Endothelial cell of umbilical vein (primary cell): Measurements from ENCODE around the gene SH3RF1. TPM values are rescaled to one million over a fixed set of nuclear protein-coding genes. Genes with fewer than 3 reads are reported as not detected.
A peak's percentile ranks its signal among the peaks of the same experiment; 100 is the strongest.

Experiments used
- BruUV-seq: library from RNA; stranded (reverse); fragments of 400-500 nt; replicated peaks from 2 replicates; lab custom pipeline; 2021; lab: Mats Ljungman, UMichigan
- CTCF ChIA-PET: fragments of 300-600, 350-600 bp; sonication (Branson Sonifier 250); formaldehyde crosslinking; loops from one replicate; lab custom pipeline; 2021; ENCODE audit warnings: antibody characterized with exemption, inconsistent platforms; lab: Charles Lee
- POLR2A ChIA-PET: fragments of 300-600, 350-600 bp; sonication (Branson Sonifier 250); formaldehyde crosslinking; loops from one replicate; lab custom pipeline; 2021; ENCODE audit warnings: antibody characterized with exemption, inconsistent platforms; lab: Charles Lee
- DNase-seq: peaks from one replicate; pipeline ENCODE4 v3.0.0-alpha.2; 2011; ENCODE audit warnings: low read depth, low spot score
- FAIRE-seq: peaks from 2 replicates; lab custom pipeline; 2011; peaks lifted over from hg19 to GRCh38; lab: Jason Lieb, UNC
- H2AFZ ChIP-seq: 2 replicates; pipeline ENCODE4 v1.6.0; 2012; ENCODE audit warnings: low read depth, low read length, control low read depth, inconsistent platforms
- H3K27ac ChIP-seq: 2 replicates; pipeline ENCODE4 v1.5.1; 2011; ENCODE audit warnings: low read depth, mild to moderate bottlenecking, control low read depth, low read length, moderate library complexity; ENCODE audit not compliant: insufficient read depth
- H3K27me3 ChIP-seq, 2 experiments: 2 replicates each; pipeline versions ENCODE4 v1.6.0 to v1.6.1; 2011; ENCODE audit warnings: low read length in 2 of 2, mixed read lengths in 1 of 2; ENCODE audit not compliant: control insufficient read depth in 2 of 2, insufficient read depth in 2 of 2
- H3K36me3 ChIP-seq, 2 experiments: 2 replicates in 1 of 2; 3 replicates in 1 of 2; pipeline ENCODE4 v1.5.1; 2011; ENCODE audit warnings: low read length in 2 of 2, mild to moderate bottlenecking in 1 of 2, moderate library complexity in 1 of 2; ENCODE audit not compliant: control insufficient read depth in 2 of 2, insufficient read depth in 2 of 2; ENCODE audit errors: extremely low read depth in 1 of 2
- H3K4me1 ChIP-seq: 3 replicates; pipeline ENCODE4 v1.5.1; 2011; ENCODE audit warnings: mild to moderate bottlenecking, low read length; ENCODE audit not compliant: control insufficient read depth, insufficient read depth; ENCODE audit errors: extremely low read depth
- H3K4me2 ChIP-seq: 2 replicates; pipeline ENCODE4 v1.6.1; 2011; ENCODE audit warnings: low read length, control low read depth, mixed read lengths; ENCODE audit not compliant: insufficient read depth
- H3K4me3 ChIP-seq, 3 experiments: fragments of 200-600 bp in 1 of 3; sonication (generic), shearing (Covaris generic) in 1 of 3; replicated peaks in 1 of 3; 2 replicates each; pipeline ENCODE4 v1.5.1; 2011 to 2016; ENCODE audit warnings: control low read depth in 3 of 3, low read length in 3 of 3, mild to moderate bottlenecking in 2 of 3, inconsistent platforms in 1 of 3, low read depth in 1 of 3, moderate library complexity in 1 of 3; ENCODE audit not compliant: insufficient read depth in 1 of 3
- H3K79me2 ChIP-seq: 2 replicates; pipeline ENCODE4 v1.6.0; 2012; ENCODE audit warnings: low read length, inconsistent platforms; ENCODE audit not compliant: control insufficient read depth, insufficient read depth
- H3K9ac ChIP-seq: replicated peaks from 2 replicates; pipeline ENCODE3; 2011; ENCODE audit warnings: low read length, control low read depth; ENCODE audit not compliant: insufficient read depth; ENCODE audit errors: extremely low read depth
- H3K9me1 ChIP-seq: replicated peaks from 3 replicates; pipeline ENCODE4 v1.6.0; 2011; ENCODE audit warnings: mild to moderate bottlenecking, low read length; ENCODE audit not compliant: control insufficient read depth, insufficient read depth; ENCODE audit errors: extremely low read depth
- H3K9me3 ChIP-seq: replicated peaks from 2 replicates; pipeline ENCODE4 v1.5.1; 2012; ENCODE audit warnings: low read length, inconsistent platforms; ENCODE audit not compliant: control insufficient read depth, insufficient read depth
- H4K20me1 ChIP-seq: replicated peaks from 2 replicates; pipeline ENCODE3; 2011; ENCODE audit warnings: mild to moderate bottlenecking, low read length; ENCODE audit not compliant: control insufficient read depth, insufficient read depth; ENCODE audit errors: extremely low read depth
- EZH2 ChIP-seq: IDR thresholded peaks from 2 replicates; pipeline ENCODE4 v1.6.1; 2012; ENCODE audit warnings: borderline replicate concordance, low read depth, mild to moderate bottlenecking, moderate library complexity, low read length, inconsistent platforms; ENCODE audit not compliant: severe bottlenecking
- FOS ChIP-seq: IDR thresholded peaks from 2 replicates; pipeline ENCODE4 v1.6.1; 2011; ENCODE audit warnings: mild to moderate bottlenecking, low read length, moderate library complexity, borderline replicate concordance; ENCODE audit not compliant: insufficient read depth
- GATA2 ChIP-seq: IDR thresholded peaks from 2 replicates; pipeline ENCODE4 v1.7.0; 2011; ENCODE audit warnings: low read depth, mild to moderate bottlenecking, moderate library complexity, mixed read lengths, low read length; ENCODE audit not compliant: insufficient read length, insufficient read depth
- JUN ChIP-seq: IDR thresholded peaks from 2 replicates; pipeline ENCODE4 v1.6.1; 2011; ENCODE audit warnings: borderline replicate concordance, low read depth; ENCODE audit not compliant: insufficient read length, insufficient read depth
- MYC ChIP-seq: IDR thresholded peaks from one replicate; pipeline ENCODE4 v1.6.1; 2011; ENCODE audit warnings: mild to moderate bottlenecking, low read depth, low read length
- POLR2A ChIP-seq: IDR thresholded peaks from 2 replicates; pipeline ENCODE4 v1.6.1; 2012; ENCODE audit warnings: low read depth, mild to moderate bottlenecking, control low read depth, low read length
- POLR2AphosphoS5 ChIP-seq: IDR thresholded peaks from 2 replicates; pipeline ENCODE4 v1.6.1; 2012; ENCODE audit warnings: low read depth, mild to moderate bottlenecking, control low read depth, low read length, moderate library complexity; ENCODE audit not compliant: insufficient read depth
- dilution Hi-C: fragments of 300-500 bp; cut with MboI; formaldehyde crosslinking; loops from one replicate; pipeline ENCODE4 v1.15.0; 2019; ENCODE audit warnings: low sequenced_read_pairs; ENCODE audit not compliant: extremely low pct_ligation_motif_present
- intact Hi-C: fragments of 100-400 bp; cut with micrococcal nuclease; formaldehyde crosslinking; loops from one replicate; pipeline ENCODE4 v1.10.0; 2022
- polyA plus RNA-seq, 4 experiments: library from polyadenylated mRNA; depleted of rRNA in 3 of 4; stranded (reverse) in 3 of 4; unstranded in 1 of 4; fragments of >200 nt; gene quantifications; 2 replicates each; pipeline versions ENCODE4 v1.2.1 to v1.2.3, GENCODE V29; 2011 to 2012; ENCODE audit warnings: missing spikeins in 1 of 4
- total RNA-seq: library from RNA; stranded (reverse); gene quantifications from 2 replicates; pipeline ENCODE4 v1.2.3, GENCODE V29; 2021
- TF ChIP-seq, protein P1 (sequence below): IDR thresholded peaks from 2 replicates; pipeline ENCODE4 v1.6.1; 2011; ENCODE audit not compliant: insufficient read depth, insufficient read length
- TF ChIP-seq, protein P2 (sequence below), 2 donors: IDR thresholded peaks; 1 replicate in 1 of 2; 2 replicates in 1 of 2; pipeline ENCODE4 v1.5.1; 2011; ENCODE audit warnings: low read length in 2 of 2, mild to moderate bottlenecking in 2 of 2, moderate library complexity in 2 of 2, control low read depth in 1 of 2, inconsistent platforms in 1 of 2, low read depth in 1 of 2; ENCODE audit not compliant: insufficient read depth in 1 of 2; ENCODE audit errors: extremely low read depth in 1 of 2

SH3RF1 gene
- total and polyA plus RNA-seq, 2 donors (not counting 3 experiments of a cell fraction or from before 2014, with no cell fraction given), result 16.2 to 24.9 TPM

DNA sequence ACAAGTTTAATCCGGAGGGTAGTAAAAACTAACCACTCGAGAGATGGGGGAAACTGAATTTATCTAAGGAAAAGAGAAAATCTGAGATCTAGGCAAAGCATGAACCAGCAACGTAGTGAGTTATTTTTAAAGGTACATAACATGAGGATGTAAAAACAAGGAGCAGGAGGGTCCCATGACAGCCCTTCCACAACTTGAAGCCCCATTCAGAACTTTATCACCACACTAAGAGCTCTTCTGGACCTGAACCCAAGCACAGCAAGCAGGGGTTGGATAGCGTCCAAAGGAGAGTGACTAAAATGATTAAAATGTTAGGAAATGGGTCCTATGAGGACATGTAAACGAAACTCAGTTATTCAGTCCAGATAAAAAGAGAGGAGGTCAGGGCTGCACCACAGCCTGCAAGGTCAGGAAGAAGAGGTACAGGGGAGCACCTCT lies 16.2 kb downstream of the SH3RF1 start:
- intact Hi-C loops, result loop anchor here (2.0 to 5.0 kb wide), 2 partner anchors 30 to 97 kb away; no protein-coding TSS in a partner anchor
- no peaks in the 10 kb centered on the region for H3K36me3 ChIP-seq
- peaks cover 90% of the 10 kb centered on the region for H3K79me2 ChIP-seq
- ChIA-PET CTCF (interaction anchor here (0.7 to 6.3 kb wide), 10 partner anchors 10 to 231 kb away, joined by 3 to 31 read pairs (median 4); partner anchors contain the start of gene SH3RF1), POLR2A (interaction anchor here (0.7 to 1.7 kb wide), 4 partner anchors 16 to 139 kb away, joined by 3 to 14 read pairs (median 4); partner anchors contain the start of gene SH3RF1)
- peak; percentile 89 for DNase-seq
- peaks cover 98% of the 10 kb centered on the region for H3K4me1 ChIP-seq
- H3K4me2 ChIP-seq, result peak overlapping the region; percentile 67
- peak overlapping the region; percentile 53 for H3K27ac ChIP-seq
- no peaks in the 10 kb centered on the region for H3K9me1 ChIP-seq
- no peaks in the 10 kb centered on the region for H4K20me1 ChIP-seq
- H2AFZ ChIP-seq, result no peak overlapping the region
- peak overlapping the region in 1 of 3 experiments; percentile 21 for H3K4me3 ChIP-seq
- peak; percentile 33 for FAIRE-seq
- BruUV-seq, result no TSS peak
- H3K9ac ChIP-seq, result peak overlapping the region; percentile 25
- TF ChIP-seq JUN, result peak; percentile 10
- TF ChIP-seq GATA2, result peak; percentile 51
- no peak for TF ChIP-seq EZH2
- TF ChIP-seq FOS, result peak; percentile 26
- TF ChIP-seq POLR2AphosphoS5, result peak; percentile 36
- peak; percentile 41 for TF ChIP-seq POLR2A
- no peak for TF ChIP-seq MYC
- TF ChIP-seq, protein P1, sequence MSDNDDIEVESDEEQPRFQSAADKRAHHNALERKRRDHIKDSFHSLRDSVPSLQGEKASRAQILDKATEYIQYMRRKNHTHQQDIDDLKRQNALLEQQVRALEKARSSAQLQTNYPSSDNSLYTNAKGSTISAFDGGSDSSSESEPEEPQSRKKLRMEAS, result no peak
- TF ChIP-seq, protein P2, sequence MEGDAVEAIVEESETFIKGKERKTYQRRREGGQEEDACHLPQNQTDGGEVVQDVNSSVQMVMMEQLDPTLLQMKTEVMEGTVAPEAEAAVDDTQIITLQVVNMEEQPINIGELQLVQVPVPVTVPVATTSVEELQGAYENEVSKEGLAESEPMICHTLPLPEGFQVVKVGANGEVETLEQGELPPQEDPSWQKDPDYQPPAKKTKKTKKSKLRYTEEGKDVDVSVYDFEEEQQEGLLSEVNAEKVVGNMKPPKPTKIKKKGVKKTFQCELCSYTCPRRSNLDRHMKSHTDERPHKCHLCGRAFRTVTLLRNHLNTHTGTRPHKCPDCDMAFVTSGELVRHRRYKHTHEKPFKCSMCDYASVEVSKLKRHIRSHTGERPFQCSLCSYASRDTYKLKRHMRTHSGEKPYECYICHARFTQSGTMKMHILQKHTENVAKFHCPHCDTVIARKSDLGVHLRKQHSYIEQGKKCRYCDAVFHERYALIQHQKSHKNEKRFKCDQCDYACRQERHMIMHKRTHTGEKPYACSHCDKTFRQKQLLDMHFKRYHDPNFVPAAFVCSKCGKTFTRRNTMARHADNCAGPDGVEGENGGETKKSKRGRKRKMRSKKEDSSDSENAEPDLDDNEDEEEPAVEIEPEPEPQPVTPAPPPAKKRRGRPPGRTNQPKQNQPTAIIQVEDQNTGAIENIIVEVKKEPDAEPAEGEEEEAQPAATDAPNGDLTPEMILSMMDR (IDR thresholded peaks at IDR 0.05; ENCODE audit: extremely low read depth in 1 of 2, insufficient read depth in 1 of 2, low read depth in 1 of 2, low read length in 2 of 2), result no peak
- H3K9me3 ChIP-seq, result no peaks in the 10 kb centered on the region
- H3K27me3 ChIP-seq, result no peaks in the 10 kb centered on the region
- dilution Hi-C loops, result no loop called here
